H9 (cell line): ENCODE results near the gene MYBBP1A. TPM values are rescaled to one million over a fixed set of nuclear protein-coding genes. Genes with fewer than 3 reads are reported as not detected.

Source experiments
- DNase-seq: peaks from one replicate; pipeline ENCODE4 v3.0.0-alpha.2; 2017
- H2AFZ ChIP-seq: one replicate; pipeline ENCODE4 v1.6.1; 2013; ENCODE audit warnings: mild to moderate bottlenecking, low read length, control low read depth, moderate library complexity
- H2AK5ac ChIP-seq: 2 replicates; pipeline ENCODE4 v1.6.1; 2013; ENCODE audit warnings: low read length, control low read depth, mixed read lengths; ENCODE audit not compliant: insufficient read length
- H2BK120ac ChIP-seq: one replicate; pipeline ENCODE4 v1.6.1; 2013; ENCODE audit warnings: low read depth, mild to moderate bottlenecking, low read length, control low read depth, inconsistent platforms; ENCODE audit not compliant: poor library complexity, severe bottlenecking
- H2BK12ac ChIP-seq: 2 replicates; pipeline ENCODE4 v1.6.1; 2013; ENCODE audit warnings: low read length, control low read depth, mixed read lengths, low read depth; ENCODE audit not compliant: insufficient read length
- H2BK15ac ChIP-seq: 2 replicates; pipeline ENCODE4 v1.6.1; 2013; ENCODE audit warnings: low read depth, low read length, control low read depth
- H2BK20ac ChIP-seq: one replicate; pipeline ENCODE4 v1.6.1; 2013; ENCODE audit warnings: low read depth, mild to moderate bottlenecking, low read length, control low read depth, inconsistent platforms; ENCODE audit not compliant: poor library complexity, severe bottlenecking
- H2BK5ac ChIP-seq: 2 replicates; pipeline ENCODE4 v1.6.1; 2013; ENCODE audit warnings: low read length, control low read depth, mixed read lengths; ENCODE audit not compliant: insufficient read length
- H3K14ac ChIP-seq: 2 replicates; pipeline ENCODE4 v1.6.1; 2013; ENCODE audit warnings: low read length, control low read depth; ENCODE audit not compliant: insufficient read depth
- H3K18ac ChIP-seq: 2 replicates; pipeline ENCODE4 v1.6.1; 2013; ENCODE audit warnings: low read depth, mild to moderate bottlenecking, mixed read lengths, low read length, control low read depth; ENCODE audit not compliant: insufficient read length
- H3K23ac ChIP-seq: 2 replicates; pipeline ENCODE4 v1.6.1; 2013; ENCODE audit warnings: low read length, control low read depth, mixed read lengths, low read depth; ENCODE audit not compliant: insufficient read length
- H3K23me2 ChIP-seq: 2 replicates; pipeline ENCODE4 v1.6.1; 2013; ENCODE audit warnings: low read depth, mild to moderate bottlenecking, mixed read lengths, low read length, control low read depth; ENCODE audit not compliant: insufficient read length, poor library complexity, severe bottlenecking
- H3K27ac ChIP-seq: 2 replicates; pipeline ENCODE4 v1.5.1; 2013; ENCODE audit warnings: low read length, control low read depth, mixed read lengths, low read depth; ENCODE audit not compliant: insufficient read length
- H3K27me3 ChIP-seq: 2 replicates; pipeline ENCODE4 v1.6.1; 2013; ENCODE audit warnings: low read length, control low read depth, inconsistent platforms; ENCODE audit not compliant: insufficient read depth
- H3K4ac ChIP-seq: 2 replicates; pipeline ENCODE4 v1.6.1; 2013; ENCODE audit warnings: low read depth, mild to moderate bottlenecking, control low read depth, inconsistent platforms, low read length, moderate library complexity
- H3K4me1 ChIP-seq: 2 replicates; pipeline ENCODE4 v1.6.1; 2013; ENCODE audit warnings: low read length, control low read depth, inconsistent platforms; ENCODE audit not compliant: insufficient read depth
- H3K4me2 ChIP-seq: 2 replicates; pipeline ENCODE4 v1.6.1; 2013; ENCODE audit warnings: low read length, control low read depth, mixed read lengths; ENCODE audit not compliant: insufficient read length, insufficient read depth
- H3K56ac ChIP-seq: 2 replicates; pipeline ENCODE4 v1.6.1; 2013; ENCODE audit warnings: low read depth, mild to moderate bottlenecking, mixed read lengths, low read length, control low read depth; ENCODE audit not compliant: insufficient read length
- H3K79me1 ChIP-seq: 2 replicates; pipeline ENCODE4 v1.6.1; 2013; ENCODE audit warnings: low read depth, mild to moderate bottlenecking, moderate library complexity, low read length, control low read depth, inconsistent platforms; ENCODE audit not compliant: insufficient read depth, poor library complexity, severe bottlenecking
- H3K79me2 ChIP-seq: 2 replicates; pipeline ENCODE4 v1.6.1; 2013; ENCODE audit warnings: low read length, control low read depth, inconsistent platforms; ENCODE audit not compliant: insufficient read depth
- H3K9ac ChIP-seq: 2 replicates; pipeline ENCODE4 v1.6.1; 2013; ENCODE audit warnings: low read length, control low read depth, mixed read lengths; ENCODE audit not compliant: insufficient read length; ENCODE audit errors: extremely low read depth
- H3K9me3 ChIP-seq: one replicate; pipeline ENCODE4 v1.6.1; 2013; ENCODE audit warnings: low read depth, low read length, inconsistent platforms; ENCODE audit not compliant: control insufficient read depth
- H3T11ph ChIP-seq: one replicate; pipeline ENCODE4 v1.6.1; 2013; ENCODE audit warnings: mild to moderate bottlenecking, low read length, control low read depth, inconsistent platforms
- H4K20me1 ChIP-seq: one replicate; pipeline ENCODE4 v1.6.1; 2013; ENCODE audit not compliant: control insufficient read depth, insufficient read length, insufficient read depth
- H4K5ac ChIP-seq: 2 replicates; pipeline ENCODE4 v1.6.1; 2013; ENCODE audit warnings: low read depth, mild to moderate bottlenecking, mixed read lengths, low read length, control low read depth; ENCODE audit not compliant: insufficient read length
- H4K8ac ChIP-seq: replicated peaks from 2 replicates; pipeline ENCODE4 v1.6.1; 2013; ENCODE audit warnings: low read length, control low read depth, mixed read lengths, low read depth; ENCODE audit not compliant: insufficient read length
- H4K91ac ChIP-seq: 2 replicates; pipeline ENCODE4 v1.6.1; 2013; ENCODE audit warnings: low read depth, mild to moderate bottlenecking, moderate library complexity, mixed read lengths, low read length, control low read depth; ENCODE audit not compliant: insufficient read length
- H3K27ac Mint-ChIP-seq, 3 experiments: 2 replicates in 2 of 3; 3 replicates in 1 of 3; pipeline ENCODE4 v1.8.0; 2020 to 2021; ENCODE audit warnings: mixed read lengths in 3 of 3, mild to moderate bottlenecking in 1 of 3, moderate library complexity in 1 of 3
- H3K27me3 Mint-ChIP-seq: 2 replicates; pipeline ENCODE4 v1.8.0; 2021; ENCODE audit warnings: low read depth, mild to moderate bottlenecking, moderate library complexity, mixed read lengths
- H3K36me3 Mint-ChIP-seq, 3 experiments: 2 replicates in 2 of 3; 3 replicates in 1 of 3; pipeline ENCODE4 v1.8.0; 2020 to 2021; ENCODE audit warnings: low read depth in 3 of 3, mixed read lengths in 3 of 3; ENCODE audit not compliant: insufficient read depth in 1 of 3
- H3K4me1 Mint-ChIP-seq, 2 experiments: 2 replicates each; pipeline ENCODE4 v1.8.0; 2020; ENCODE audit warnings: mixed read lengths in 2 of 2
- H3K4me3 Mint-ChIP-seq, 2 experiments: 2 replicates in 1 of 2; 3 replicates in 1 of 2; pipeline ENCODE4 v1.8.0; 2020 to 2021; ENCODE audit warnings: mild to moderate bottlenecking in 2 of 2, mixed read lengths in 2 of 2, moderate library complexity in 1 of 2
- H3K9me3 Mint-ChIP-seq, 2 experiments: 2 replicates in 1 of 2; 3 replicates in 1 of 2; pipeline ENCODE4 v1.8.0; 2020; ENCODE audit warnings: mild to moderate bottlenecking in 2 of 2, mixed read lengths in 2 of 2, moderate library complexity in 1 of 2
- WGBS: extraction: QIAGEN DNeasy Blood & Tissue Kit; methylation state at CpG from one replicate; pipeline ENCODE4 v1.1.7; 2013; ENCODE audit warnings: missing lambda C conversion rate, low lambda C conversion rate, mixed read lengths; ENCODE audit not compliant: insufficient read length; ENCODE audit errors: extremely low coverage; 5-methylcytosine and 5-hydroxymethylcytosine counted together
- total RNA-seq: library from RNA; stranded (reverse); gene quantifications from 2 replicates; pipeline ENCODE4 v1.2.1, GENCODE V29; 2021
- TF ChIP-seq, protein P1 (sequence below): fragments of 200-600 bp; sonication (generic); conservative IDR thresholded peaks from 3 replicates; pipeline ENCODE4 v1.8.0; 2021; ENCODE audit warnings: antibody characterized with exemption, mild to moderate bottlenecking

MYBBP1A gene
- total RNA-seq, 1 experiment from 2014 or later = 181 TPM

DNA sequence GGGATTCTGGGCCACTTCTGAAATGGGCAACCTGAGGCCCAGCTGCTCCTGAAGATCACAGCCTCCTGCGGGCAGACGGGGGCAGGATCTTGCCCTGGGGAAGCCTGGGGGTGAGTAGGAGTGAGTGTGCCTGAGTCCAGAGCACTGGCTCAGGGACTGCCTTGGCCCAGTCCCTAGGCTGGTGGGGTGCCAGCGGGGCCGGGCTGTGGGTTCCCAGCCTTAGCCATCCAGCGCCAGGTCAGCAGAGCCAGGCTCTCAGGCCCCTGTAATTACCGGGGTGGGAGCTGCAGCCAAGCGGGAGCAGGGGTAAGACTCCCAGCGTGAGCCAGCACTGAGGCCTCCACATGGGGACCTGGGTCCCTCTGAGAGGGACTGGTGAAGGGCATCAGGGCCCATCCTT lies 48.3 kb downstream of the MYBBP1A start:
- Histone ChIP-seq H3K79me2 (no peaks in the 10 kb centered on the region), H2AFZ (no peak overlapping the region), H3K23me2 (no peaks in the 10 kb centered on the region), H2BK5ac (no peak overlapping the region), H3K56ac (no peak overlapping the region), H4K91ac (no peak overlapping the region), H3T11ph (no peak overlapping the region), H2BK120ac (no peak overlapping the region), H2AK5ac (no peak overlapping the region), H3K4me1 (no peaks in the 10 kb centered on the region), H3K18ac (no peak overlapping the region), H3K79me1 (no peaks in the 10 kb centered on the region), H2BK12ac (no peak overlapping the region), H4K20me1 (no peaks in the 10 kb centered on the region), H3K9me3 (no peaks in the 10 kb centered on the region), H3K4me2 (no peak overlapping the region), H3K14ac (no peak overlapping the region; the same call in 1 of the 2 replicates), H3K27ac (no peak overlapping the region), H2BK15ac (no peak overlapping the region), H4K5ac (no peak overlapping the region), H3K9ac (no peak overlapping the region), H4K8ac (no peak overlapping the region), H3K4ac (no peak overlapping the region), H3K23ac (no peak overlapping the region), H3K27me3 (no peaks in the 10 kb centered on the region), H2BK20ac (no peak overlapping the region)
- no CpG with 5 or more reads among the region's 8 CpGs for WGBS
- no peak for DNase-seq
- Mint-ChIP-seq H3K27me3 (peaks cover 42% of the 10 kb centered on the region), H3K36me3 (no peaks in the 10 kb centered on the region), H3K4me1 (peaks cover 12 to 17% of the 10 kb centered on the region in 2 experiments), H3K9me3 (no peaks in the 10 kb centered on the region; a peak in 1 of 5 replicates), H3K27ac (no peak overlapping the region), H3K4me3 (no peak overlapping the region)
- TF ChIP-seq, protein P1, sequence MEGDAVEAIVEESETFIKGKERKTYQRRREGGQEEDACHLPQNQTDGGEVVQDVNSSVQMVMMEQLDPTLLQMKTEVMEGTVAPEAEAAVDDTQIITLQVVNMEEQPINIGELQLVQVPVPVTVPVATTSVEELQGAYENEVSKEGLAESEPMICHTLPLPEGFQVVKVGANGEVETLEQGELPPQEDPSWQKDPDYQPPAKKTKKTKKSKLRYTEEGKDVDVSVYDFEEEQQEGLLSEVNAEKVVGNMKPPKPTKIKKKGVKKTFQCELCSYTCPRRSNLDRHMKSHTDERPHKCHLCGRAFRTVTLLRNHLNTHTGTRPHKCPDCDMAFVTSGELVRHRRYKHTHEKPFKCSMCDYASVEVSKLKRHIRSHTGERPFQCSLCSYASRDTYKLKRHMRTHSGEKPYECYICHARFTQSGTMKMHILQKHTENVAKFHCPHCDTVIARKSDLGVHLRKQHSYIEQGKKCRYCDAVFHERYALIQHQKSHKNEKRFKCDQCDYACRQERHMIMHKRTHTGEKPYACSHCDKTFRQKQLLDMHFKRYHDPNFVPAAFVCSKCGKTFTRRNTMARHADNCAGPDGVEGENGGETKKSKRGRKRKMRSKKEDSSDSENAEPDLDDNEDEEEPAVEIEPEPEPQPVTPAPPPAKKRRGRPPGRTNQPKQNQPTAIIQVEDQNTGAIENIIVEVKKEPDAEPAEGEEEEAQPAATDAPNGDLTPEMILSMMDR = no peak
